ENCODE results near the gene STARD10. TPM values are rescaled to one million over a fixed set of nuclear protein-coding genes. Genes with fewer than 3 reads are reported as not detected.

Gene STARD10
- total RNA-seq, 1 donor from 2014 or later = 20.9 TPM

DNA sequence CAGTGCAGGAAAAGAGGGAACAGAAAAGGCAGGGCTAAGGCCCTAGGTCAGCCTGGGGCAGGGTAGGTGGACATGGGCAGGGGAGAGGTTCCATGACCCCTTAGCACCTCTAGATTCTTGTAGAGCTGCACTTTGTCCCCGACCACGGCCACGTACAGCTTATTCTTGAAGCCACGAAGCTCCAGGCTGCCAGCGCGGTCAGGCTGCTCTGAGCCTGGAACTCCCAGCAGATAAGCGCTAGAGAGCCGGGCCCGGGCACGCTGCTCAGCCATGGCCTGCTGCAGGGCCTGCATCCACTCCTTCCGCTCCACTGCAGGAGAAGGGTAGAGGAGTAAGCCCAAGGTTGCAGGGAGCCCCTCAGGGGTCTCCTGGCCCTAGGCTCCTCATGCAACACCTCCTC, 83.6 kb downstream of the STARD10 start:
- intact Hi-C loops (cut with DNase I) = no loop called here
- DNase-seq (ENCODE audit: low spot score in 2 of 2) = no peak
- H3K27ac ChIP-seq = no peak overlapping the region
- H3K27me3 ChIP-seq = no peaks in the 10 kb centered on the region
- H3K4me3 ChIP-seq = no peak overlapping the region
- TF ChIP-seq CTCF (IDR thresholded peaks at IDR 0.05) = no peak
- peaks cover 60 to 69% of the 10 kb centered on the region in 2 donors for H3K36me3 ChIP-seq
- H3K4me1 ChIP-seq = no peaks in the 10 kb centered on the region
- no peaks in the 10 kb centered on the region for H3K9me3 ChIP-seq

GRCh38 chr11:72709478-72710238, 84.2 kb downstream of the STARD10 start:
- H3K36me3 ChIP-seq = peaks cover 65 to 72% of the 10 kb centered on the region in 2 donors
- no peaks in the 10 kb centered on the region for H3K9me3 ChIP-seq
- no peaks in the 10 kb centered on the region for H3K4me1 ChIP-seq
- no peak for DNase-seq (ENCODE audit: low spot score in 2 of 2)
- TF ChIP-seq CTCF (IDR thresholded peaks at IDR 0.05) = no peak
- intact Hi-C loops (cut with DNase I) = no loop called here
- H3K27ac ChIP-seq = no peak overlapping the region
- no peaks in the 10 kb centered on the region for H3K27me3 ChIP-seq
- H3K4me3 ChIP-seq = no peak overlapping the region

GRCh38 chr11:72707032-72707431, 86.8 kb downstream of the STARD10 start:
- intact Hi-C loops (cut with DNase I) = no loop called here
- Histone ChIP-seq H3K27me3 (no peaks in the 10 kb centered on the region), H3K4me3 (no peak overlapping the region), H3K27ac (no peak overlapping the region), H3K4me1 (peaks cover 0 to 12% of the 10 kb centered on the region in 2 donors), H3K36me3 (peaks cover 74 to 80% of the 10 kb centered on the region in 2 donors), H3K9me3 (no peaks in the 10 kb centered on the region)
- no peak for TF ChIP-seq CTCF (IDR thresholded peaks at IDR 0.05)
- DNase-seq (ENCODE audit: low spot score in 2 of 2) = no peak

DNA sequence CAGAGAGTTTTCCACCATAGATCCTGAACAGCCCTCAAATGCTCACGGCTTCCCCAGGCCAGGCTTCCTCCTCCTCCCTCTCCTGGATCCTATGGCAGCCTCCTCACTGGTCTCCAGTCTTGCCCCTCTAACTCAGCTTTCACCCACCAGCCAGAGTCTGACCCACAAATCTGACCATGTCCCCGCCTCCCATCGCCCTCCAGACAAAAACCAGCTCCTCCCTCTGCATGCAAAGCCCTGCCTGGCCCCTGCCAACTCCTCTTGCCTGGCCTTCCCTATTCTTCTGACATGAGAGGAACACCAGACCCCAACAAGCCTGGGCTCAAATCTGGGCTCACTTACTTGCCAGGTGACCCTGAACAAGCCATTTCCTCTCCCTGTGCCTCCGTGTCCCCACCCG, 87.3 kb downstream of the STARD10 start:
- Histone ChIP-seq H3K36me3 (peaks cover 71 to 78% of the 10 kb centered on the region in 2 donors), H3K9me3 (no peaks in the 10 kb centered on the region), H3K27ac (no peak overlapping the region), H3K4me1 (peaks cover 0 to 12% of the 10 kb centered on the region in 2 donors), H3K27me3 (no peaks in the 10 kb centered on the region), H3K4me3 (no peak overlapping the region)
- no peak for TF ChIP-seq CTCF (IDR thresholded peaks at IDR 0.05)
- no peak for DNase-seq (ENCODE audit: low spot score in 2 of 2)
- intact Hi-C loops (cut with DNase I) = no loop called here

- H3K27me3 ChIP-seq = no peaks in the 10 kb centered on the region
- H3K4me3 ChIP-seq = no peak overlapping the region
- DNase-seq (ENCODE audit: low spot score in 2 of 2) = no peak
- no peaks in the 10 kb centered on the region for H3K9me3 ChIP-seq
- intact Hi-C loops (cut with DNase I) = no loop called here
- H3K27ac ChIP-seq = no peak overlapping the region
- peaks cover 0 to 12% of the 10 kb centered on the region in 2 donors for H3K4me1 ChIP-seq
- peaks cover 72 to 79% of the 10 kb centered on the region in 2 donors for H3K36me3 ChIP-seq
- TF ChIP-seq CTCF (IDR thresholded peaks at IDR 0.05) = no peak
Observed at GRCh38 chr11:72705442-72706365, 88.1 kb downstream of the STARD10 start.
